Loucy (cell line): Measurements from ENCODE around the gene SLC7A1.

Experiments used
- EZH2phosphoT487 ChIP-seq: fragments of 200-600 bp; IDR thresholded peaks from 2 replicates; pipeline ENCODE4 v1.6.1; 2018; ENCODE audit warnings: antibody characterized with exemption, mild to moderate bottlenecking, moderate library complexity, borderline replicate concordance
- TF ChIP-seq, protein P1 (sequence below): fragments of 200-600 bp; sonication (generic); conservative IDR thresholded peaks from 2 replicates; pipeline ENCODE4 v1.5.1; 2014; ENCODE audit warnings: mild to moderate bottlenecking, antibody characterized with exemption, low read length

DNA sequence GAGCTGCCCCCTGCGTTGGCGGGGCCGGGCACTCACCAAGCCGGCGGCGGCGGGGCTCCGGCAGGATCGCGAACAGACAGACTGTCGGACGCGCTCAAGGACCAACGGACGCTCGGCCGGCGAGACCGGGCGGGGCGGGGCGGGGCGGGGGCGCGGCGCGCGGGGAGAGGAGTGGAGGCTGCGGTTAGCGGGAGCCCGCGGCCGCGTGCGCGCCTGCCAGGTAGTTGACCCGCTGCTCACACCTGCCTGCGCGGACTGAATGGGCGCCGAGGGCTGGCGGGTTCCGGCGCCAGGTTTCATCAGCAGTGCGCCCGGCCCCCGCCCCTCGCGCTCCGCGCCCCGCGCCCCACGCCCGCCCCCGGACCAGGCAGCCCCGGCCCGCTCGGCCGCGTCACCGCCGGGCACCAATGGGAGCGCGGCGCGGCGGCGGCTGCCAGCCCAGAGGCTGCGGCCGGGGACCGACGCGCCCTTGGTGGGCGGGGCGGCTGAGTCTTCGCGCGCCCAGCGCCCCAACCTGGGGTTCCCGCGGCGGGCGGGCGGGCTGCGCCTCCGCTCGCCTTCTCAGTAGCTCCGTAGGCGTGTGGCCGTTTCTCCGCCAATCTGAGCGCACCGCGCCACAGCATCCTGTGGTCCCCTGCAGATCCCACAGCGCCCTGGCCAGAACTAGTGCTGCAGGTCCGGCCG lies at the start of gene SLC7A1:
- TF ChIP-seq, protein P1, sequence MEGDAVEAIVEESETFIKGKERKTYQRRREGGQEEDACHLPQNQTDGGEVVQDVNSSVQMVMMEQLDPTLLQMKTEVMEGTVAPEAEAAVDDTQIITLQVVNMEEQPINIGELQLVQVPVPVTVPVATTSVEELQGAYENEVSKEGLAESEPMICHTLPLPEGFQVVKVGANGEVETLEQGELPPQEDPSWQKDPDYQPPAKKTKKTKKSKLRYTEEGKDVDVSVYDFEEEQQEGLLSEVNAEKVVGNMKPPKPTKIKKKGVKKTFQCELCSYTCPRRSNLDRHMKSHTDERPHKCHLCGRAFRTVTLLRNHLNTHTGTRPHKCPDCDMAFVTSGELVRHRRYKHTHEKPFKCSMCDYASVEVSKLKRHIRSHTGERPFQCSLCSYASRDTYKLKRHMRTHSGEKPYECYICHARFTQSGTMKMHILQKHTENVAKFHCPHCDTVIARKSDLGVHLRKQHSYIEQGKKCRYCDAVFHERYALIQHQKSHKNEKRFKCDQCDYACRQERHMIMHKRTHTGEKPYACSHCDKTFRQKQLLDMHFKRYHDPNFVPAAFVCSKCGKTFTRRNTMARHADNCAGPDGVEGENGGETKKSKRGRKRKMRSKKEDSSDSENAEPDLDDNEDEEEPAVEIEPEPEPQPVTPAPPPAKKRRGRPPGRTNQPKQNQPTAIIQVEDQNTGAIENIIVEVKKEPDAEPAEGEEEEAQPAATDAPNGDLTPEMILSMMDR: no peak
- TF ChIP-seq EZH2phosphoT487: no peak
